Stomach (tissue), 9 donors: ENCODE results near the gene KCNK5. TPM values are rescaled to one million over a fixed set of nuclear protein-coding genes. Genes with fewer than 3 reads are reported as not detected.

Experiments used
- DNase-seq, 2 donors: peaks; one replicate each; pipeline versions ENCODE4 v3.0.0 to v3.0.0-alpha.2; 2013 to 2019
- H3K27ac ChIP-seq, 5 donors: fragments of 200-600 bp in 4 of 5; sonication (generic) in 4 of 5; one replicate each; pipeline ENCODE4 v1.5.1; 2013 to 2019; ENCODE audit warnings: mild to moderate bottlenecking in 1 of 5, moderate library complexity in 1 of 5
- H3K27me3 ChIP-seq, 3 donors: fragments of 200-600 bp; sonication (generic); one replicate each; pipeline ENCODE4 v1.5.1; 2017 to 2019; ENCODE audit warnings: mixed run types in 1 of 3
- H3K36me3 ChIP-seq, 4 donors: fragments of 200-600 bp; sonication (generic); 1 replicate in 3 of 4; 2 replicates in 1 of 4; pipeline ENCODE4 v1.5.1; 2016 to 2019
- H3K4me1 ChIP-seq, 4 donors: fragments of 200-600 bp; sonication (generic); one replicate each; pipeline ENCODE4 v1.5.1; 2016 to 2019
- H3K4me3 ChIP-seq, 4 donors: fragments of 200-600 bp; sonication (generic) in 3 of 4; one replicate each; pipeline ENCODE4 v1.5.1; 2016 to 2019; ENCODE audit warnings: mild to moderate bottlenecking in 1 of 4
- H3K9me3 ChIP-seq, 4 donors: fragments of 200-600 bp; sonication (generic); one replicate each; pipeline ENCODE4 v1.5.1; 2016 to 2019
- CTCF ChIP-seq, 7 experiments: fragments of 450-650 bp in 4 of 7; fragments of 200-600 bp in 3 of 7; sonication (generic) in 3 of 7; IDR thresholded peaks; one replicate each; pipeline ENCODE4 v1.5.1; 2016 to 2019; ENCODE audit warnings: antibody characterized with exemption in 7 of 7, control low read depth in 2 of 7, mild to moderate bottlenecking in 1 of 7
- EP300 ChIP-seq: sonication (generic); formaldehyde crosslinking; IDR thresholded peaks from one replicate; pipeline ENCODE4 v1.6.1; 2017; ENCODE audit warnings: antibody characterized with exemption
- POLR2A ChIP-seq, 4 donors: fragments of 450-650 bp; IDR thresholded peaks; one replicate each; pipeline ENCODE4 v1.6.1; 2016; ENCODE audit warnings: antibody characterized with exemption in 4 of 4, control low read depth in 2 of 4, mild to moderate bottlenecking in 1 of 4, moderate library complexity in 1 of 4
- POLR2AphosphoS5 ChIP-seq, 3 donors: sonication (generic); formaldehyde crosslinking; IDR thresholded peaks; one replicate each; pipeline ENCODE4 v1.6.1; 2016; ENCODE audit warnings: antibody characterized with exemption in 3 of 3
- WGBS, 5 donors: extraction: QIAGEN DNeasy Blood & Tissue Kit in 3 of 5; methylation state at CpG; one replicate each; pipeline versions ENCODE4 v1.1.5 to v1.1.7; 2013 to 2018; 5-methylcytosine and 5-hydroxymethylcytosine counted together
- intact Hi-C: fragments of 100-400 bp; cut with DNase I; formaldehyde crosslinking; loops from one replicate; pipeline ENCODE4 v1.15.1; 2023; ENCODE audit warnings: low total_unique reads
- polyA plus RNA-seq, 3 donors: library from polyadenylated mRNA; stranded (reverse); fragments of 200-250 nt; gene quantifications; one replicate each; pipeline ENCODE4 v1.2.3, GENCODE V29; 2013
- total RNA-seq, 5 donors: library from RNA; depleted of rRNA; stranded (reverse); fragments of >200 nt; gene quantifications; one replicate each; pipeline versions ENCODE4 v1.1.0 to v1.2.3, GENCODE V29; 2014 to 2016
- donor health status: healthy with polysubstance abuse.
- donor health status: Bipolar disorder and iron deficiency.
- donor health status: healthy.

KCNK5 gene
- total and polyA plus RNA-seq, 8 donors, result 4.9 to 30.7 (median 10.3) TPM

GRCh38 chr6:39215640-39216158 is 13.6 kb downstream of the KCNK5 start:
- H3K9me3 ChIP-seq, result no peaks in the 10 kb centered on the region
- intact Hi-C loops, result no loop called here
- no peaks in the 10 kb centered on the region for H3K27me3 ChIP-seq
- WGBS, 5 donors, result 40 to 69% (median 42%) methylated on average over 10 of the region's 10 CpGs
- no peak overlapping the region for H3K4me3 ChIP-seq
- H3K27ac ChIP-seq, result peak overlapping the region; percentile 46 to 76 (median 57)
- DNase-seq, result no peak
- peaks cover 18 to 85% (median 71%) of the 10 kb centered on the region in 4 donors for H3K4me1 ChIP-seq
- TF ChIP-seq EP300 (no peak), CTCF (IDR thresholded peaks at IDR 0.05) (no peak), POLR2A (IDR thresholded peaks at IDR 0.05) (no peak), POLR2AphosphoS5 (IDR thresholded peaks at IDR 0.05) (peak in 1 of 3 donors; percentile 47)
- no peaks in the 10 kb centered on the region for H3K36me3 ChIP-seq

GRCh38 chr6:39214846-39215639 is 14.2 kb downstream of the KCNK5 start:
- no peak for TF ChIP-seq CTCF (IDR thresholded peaks at IDR 0.05)
- TF ChIP-seq POLR2A (IDR thresholded peaks at IDR 0.05), result no peak
- no peak for TF ChIP-seq EP300
- peak in 1 of 3 donors; percentile 67 for TF ChIP-seq POLR2AphosphoS5 (IDR thresholded peaks at IDR 0.05)
- peak overlapping the region; percentile 25 to 76 (median 54) for H3K27ac ChIP-seq
- H3K36me3 ChIP-seq, result no peaks in the 10 kb centered on the region
- no peaks in the 10 kb centered on the region for H3K27me3 ChIP-seq
- 23 to 41% (median 33%) methylated on average over 5 to 10 of the region's 10 CpGs for WGBS, 5 donors
- intact Hi-C loops, result no loop called here
- no peak overlapping the region for H3K4me3 ChIP-seq
- no peaks in the 10 kb centered on the region for H3K9me3 ChIP-seq
- peak; percentile 56 to 79 for DNase-seq
- peaks cover 18 to 92% (median 74%) of the 10 kb centered on the region in 4 donors for H3K4me1 ChIP-seq

GRCh38 chr6:39214120-39214813 is 15.0 kb downstream of the KCNK5 start:
- intact Hi-C loops, result no loop called here
- 30 to 68% (median 44%) methylated on average over 7 to 8 of the region's 8 CpGs for WGBS, 5 donors
- H3K27ac ChIP-seq, result peak overlapping the region; percentile 8 to 57 (median 54)
- H3K27me3 ChIP-seq, result no peaks in the 10 kb centered on the region
- H3K4me1 ChIP-seq, result peaks cover 19 to 92% (median 77%) of the 10 kb centered on the region in 4 donors
- H3K4me3 ChIP-seq, result no peak overlapping the region
- TF ChIP-seq POLR2AphosphoS5 (IDR thresholded peaks at IDR 0.05), result no peak
- H3K36me3 ChIP-seq, result no peaks in the 10 kb centered on the region
- H3K9me3 ChIP-seq, result no peaks in the 10 kb centered on the region
- DNase-seq, result peak in 1 of 2 donors; percentile 38

- no peak for DNase-seq
- Histone ChIP-seq H3K36me3 (no peaks in the 10 kb centered on the region), H3K4me3 (no peak overlapping the region), H3K27ac (peak overlapping the region in 4 of 5 donors; percentile 12 to 56 (median 38)), H3K4me1 (peaks cover 29 to 92% (median 78%) of the 10 kb centered on the region in 4 donors), H3K9me3 (no peaks in the 10 kb centered on the region), H3K27me3 (no peaks in the 10 kb centered on the region)
- 64 to 70% (median 66%) methylated on average over 8 of the region's 8 CpGs for WGBS, 5 donors
- no peak for TF ChIP-seq POLR2A (IDR thresholded peaks at IDR 0.05)
- no peak for TF ChIP-seq EP300
- no peak for TF ChIP-seq POLR2AphosphoS5 (IDR thresholded peaks at IDR 0.05)
- intact Hi-C loops, result no loop called here
Observed at GRCh38 chr6:39213195-39213920, 15.9 kb downstream of the KCNK5 start.

- H3K27me3 ChIP-seq, result no peaks in the 10 kb centered on the region
- intact Hi-C loops, result no loop called here
- H3K36me3 ChIP-seq, result no peaks in the 10 kb centered on the region
- peak overlapping the region in 4 of 5 donors; percentile 2 to 85 (median 30) for H3K27ac ChIP-seq
- no peaks in the 10 kb centered on the region for H3K9me3 ChIP-seq
- WGBS, 5 donors, result 45 to 68% (median 47%) methylated on average over 10 of the region's 10 CpGs
- peaks cover 50 to 93% (median 79%) of the 10 kb centered on the region in 4 donors for H3K4me1 ChIP-seq
- no peak for DNase-seq
- TF ChIP-seq EP300, result no peak
- no peak for TF ChIP-seq POLR2AphosphoS5 (IDR thresholded peaks at IDR 0.05)
- no peak for TF ChIP-seq CTCF (IDR thresholded peaks at IDR 0.05)
- no peak for TF ChIP-seq POLR2A (IDR thresholded peaks at IDR 0.05)
- no peak overlapping the region for H3K4me3 ChIP-seq
Observed at GRCh38 chr6:39211183-39211582, 18.1 kb downstream of the KCNK5 start.
